NCI-H345 (cell line): ENCODE data around the gene PCGF3.
"Not testable (repeated sequence)": the region's sequence is repeated elsewhere in the genome, so short reads cannot be mapped to it uniquely, and the experiment has no call there.

ENCODE experiments used
- DNase-seq: peaks from one replicate; lab custom pipeline; 2025; lab: John Stamatoyannopoulos, UW

PCGF3 gene

DNA sequence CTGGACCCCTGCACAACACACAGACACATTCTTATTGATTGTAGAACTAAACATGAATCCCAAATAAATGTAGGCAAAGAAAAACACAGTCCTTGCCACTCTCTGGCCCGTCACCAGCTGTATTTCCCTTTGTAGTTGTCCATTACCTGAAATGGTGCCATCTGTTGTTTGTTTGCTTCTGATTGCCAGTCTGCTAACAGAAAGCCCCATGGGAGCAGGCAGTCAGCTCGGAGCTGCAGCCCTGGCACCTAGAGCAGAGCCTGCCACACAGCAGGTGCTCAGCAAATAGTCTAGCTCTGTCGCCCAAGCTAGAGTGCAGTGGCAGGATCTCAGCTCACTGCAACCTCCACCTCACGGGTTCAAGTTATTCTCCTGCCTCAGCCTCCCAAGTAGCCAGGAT lies 91.4 kb downstream of the PCGF3 start:
- peak; percentile 91 for DNase-seq

DNA sequence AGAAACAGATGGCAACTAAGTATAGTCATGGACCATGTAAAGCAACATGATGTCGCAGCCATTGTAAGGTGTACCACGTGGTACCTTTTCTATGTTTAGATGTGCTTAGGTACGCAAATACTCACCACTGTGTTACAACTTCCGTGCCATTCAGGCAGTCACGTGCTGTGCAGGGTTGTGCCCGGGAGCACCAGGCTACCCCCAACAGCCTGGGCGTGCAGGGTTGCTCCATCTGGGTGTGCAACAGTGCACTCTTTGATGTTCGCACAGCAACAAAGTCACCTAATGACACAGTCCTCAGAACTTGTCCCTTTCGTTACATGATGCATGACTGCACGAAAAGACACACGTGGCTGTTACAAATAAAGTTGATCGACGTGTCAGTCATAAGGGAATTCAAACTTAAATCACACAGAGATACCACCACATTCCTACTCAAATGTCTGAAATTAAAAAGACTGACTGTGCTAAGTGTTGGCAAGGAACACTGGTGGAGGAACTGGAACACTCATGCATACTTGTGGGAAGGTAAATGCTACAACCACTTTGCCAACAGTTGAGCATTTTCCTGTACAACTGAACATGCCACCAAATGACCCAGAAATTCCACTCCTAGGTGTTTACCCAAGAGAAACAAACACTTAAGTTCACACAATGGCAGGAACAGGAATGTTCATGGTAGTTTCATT lies 95.9 kb downstream of the PCGF3 start:
- peak; percentile 28 for DNase-seq

DNA sequence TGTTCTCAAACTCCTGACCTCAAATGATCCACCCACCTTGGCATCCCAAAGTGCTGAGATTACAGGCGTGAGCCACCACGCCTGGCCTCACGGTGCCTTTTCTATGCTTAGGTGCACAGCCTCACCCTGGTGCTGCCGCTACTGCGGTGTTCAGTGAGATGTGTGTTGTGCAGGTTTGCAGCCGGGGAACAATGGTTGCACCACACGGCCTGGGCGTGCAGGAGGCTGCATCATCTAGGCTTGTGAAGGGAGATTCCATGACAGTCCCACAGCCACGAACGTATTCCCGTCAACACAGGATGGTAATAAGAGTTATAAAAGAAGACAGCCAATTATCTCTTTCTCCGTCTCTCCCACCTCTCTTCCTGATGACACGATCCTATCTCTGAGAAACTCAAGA lies 98.3 kb downstream of the PCGF3 start:
- DNase-seq: no peak

DNA sequence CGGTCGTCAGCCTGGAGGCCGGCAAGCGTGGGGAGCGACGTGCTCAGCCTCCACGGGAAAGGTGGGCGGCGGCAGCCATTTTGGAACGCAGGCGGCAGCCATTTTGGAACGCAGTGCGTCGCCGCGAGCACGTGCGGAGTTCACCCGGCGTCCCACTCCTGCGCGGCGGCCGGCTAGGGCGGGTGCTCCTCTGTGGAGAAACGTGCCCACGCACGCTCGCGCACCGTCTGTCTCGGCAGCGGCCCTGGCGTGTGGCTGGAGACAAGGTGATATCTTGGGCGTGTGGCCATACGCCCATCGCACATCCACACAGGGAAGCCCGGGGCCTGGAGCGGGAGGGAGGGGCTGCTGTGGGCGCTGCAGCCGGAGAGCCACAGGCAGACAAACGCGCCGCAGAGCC lies 99.2 kb downstream of the PCGF3 start:
- no peak for DNase-seq

DNA sequence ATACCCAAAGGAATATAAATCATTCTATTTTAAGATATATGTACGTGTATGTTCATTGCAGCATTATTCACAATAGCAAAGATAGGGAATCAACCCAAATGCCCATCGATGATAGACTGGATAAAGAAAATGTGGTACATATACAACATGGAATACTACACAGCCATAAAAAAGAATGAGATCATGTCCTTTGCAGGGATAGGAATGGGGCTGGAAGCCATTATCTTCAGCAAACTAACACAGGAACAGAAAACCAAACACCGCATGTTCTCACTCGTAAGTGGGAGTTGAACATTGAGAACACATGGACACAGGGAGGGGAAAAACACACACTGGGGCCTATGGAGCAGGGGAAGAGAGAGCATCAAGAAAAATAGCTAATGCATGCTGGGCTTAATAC lies 101.3 kb downstream of the PCGF3 start:
- not testable (repeated sequence) for DNase-seq

DNA sequence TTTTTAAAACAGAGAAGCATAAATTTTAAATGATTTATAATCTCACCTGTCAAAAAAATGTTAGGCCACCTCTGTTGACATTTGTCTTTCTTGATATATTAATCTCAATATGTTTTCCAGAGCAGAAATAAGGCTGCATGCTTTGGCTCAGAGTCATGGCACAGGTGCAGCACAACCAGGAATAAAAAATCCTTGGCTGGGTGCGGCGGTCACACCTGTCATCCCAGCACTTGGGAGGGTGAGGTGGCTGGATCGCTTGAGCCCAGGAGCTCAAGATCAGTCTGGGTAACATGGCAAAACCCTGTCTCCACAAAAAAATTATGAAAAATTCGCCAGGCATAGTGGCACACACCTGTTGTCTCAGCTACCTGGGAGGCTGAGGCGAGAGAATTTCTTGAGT lies 102.2 kb downstream of the PCGF3 start:
- no peak for DNase-seq

DNA sequence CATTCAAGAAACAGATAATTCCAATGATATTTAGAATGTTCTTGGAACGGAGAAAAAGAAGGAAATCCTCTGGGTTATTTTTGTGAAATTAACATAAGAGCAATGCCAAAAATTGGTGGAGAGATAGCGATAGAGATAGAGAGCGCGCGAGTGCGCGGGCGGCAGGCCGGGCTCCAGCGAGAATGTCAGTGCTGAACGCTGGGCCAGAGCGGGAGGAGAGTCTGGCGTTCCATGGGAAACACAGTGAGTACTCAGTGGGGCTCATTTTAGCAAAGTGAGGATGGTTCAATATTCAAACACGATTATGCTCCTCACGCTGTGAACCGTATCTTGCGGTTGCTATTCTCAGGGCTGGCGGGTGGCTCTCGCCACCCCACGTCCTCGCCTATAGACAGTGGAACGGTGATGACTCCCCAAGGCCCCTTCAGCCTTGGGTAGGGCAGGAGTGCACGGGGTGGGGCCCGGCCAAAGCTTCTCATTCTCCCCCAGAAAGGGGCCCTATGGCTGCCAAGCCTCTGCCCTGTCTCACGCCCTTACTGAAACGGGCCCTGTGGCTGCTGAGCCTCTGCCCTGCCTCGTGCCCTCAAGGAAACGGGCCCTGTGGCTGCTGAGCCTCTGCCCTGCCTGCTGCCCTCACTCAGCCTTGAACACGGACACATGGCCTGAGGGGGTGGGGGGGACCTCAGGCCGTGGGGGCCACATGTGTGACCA lies 103.4 kb downstream of the PCGF3 start:
- no peak for DNase-seq

DNA sequence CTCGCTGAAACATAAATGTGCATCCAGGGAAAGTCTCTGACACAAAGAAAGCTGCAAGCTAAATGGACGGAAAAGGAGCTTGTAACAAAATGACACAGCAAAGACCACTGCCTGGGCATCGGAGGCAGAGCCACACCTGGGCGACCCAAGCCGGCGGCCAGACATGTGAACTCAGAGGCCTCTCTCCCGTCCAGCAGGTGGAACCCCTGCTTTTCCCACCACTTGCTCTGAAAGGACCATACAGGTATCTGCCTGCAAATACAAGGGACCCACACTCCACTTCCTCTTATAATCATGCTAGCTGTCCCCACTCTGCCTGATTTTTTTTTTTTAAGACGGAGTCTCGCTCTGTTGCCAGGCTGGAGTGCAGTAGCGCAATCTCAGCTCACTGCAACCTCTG lies 108.3 kb downstream of the PCGF3 start:
- DNase-seq: no peak

DNA sequence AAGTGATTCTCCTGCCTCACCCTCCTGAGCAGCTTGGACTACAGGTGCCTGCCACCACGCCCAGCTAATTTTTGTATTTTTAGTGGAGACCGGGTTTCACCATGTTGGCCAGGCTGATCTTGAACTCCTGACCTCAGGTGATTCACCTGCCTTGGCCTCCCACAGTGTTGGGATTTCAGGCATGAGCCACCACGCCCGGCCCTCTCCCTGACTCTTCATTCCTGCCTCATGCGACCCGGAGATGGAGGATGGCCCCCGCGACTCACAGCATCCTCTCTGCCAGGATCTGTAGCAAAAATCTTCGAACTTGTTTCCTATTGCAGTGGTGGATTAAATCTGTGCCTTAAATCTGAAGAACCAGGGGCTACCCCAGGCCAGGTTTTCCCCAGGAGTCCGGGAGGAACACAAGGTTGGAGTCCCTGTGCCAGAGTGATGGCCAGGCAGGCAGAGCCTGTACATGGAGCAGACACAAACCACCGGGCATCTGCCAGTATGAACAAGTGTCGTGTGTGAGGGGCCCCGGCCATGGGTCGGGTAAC lies 108.7 kb downstream of the PCGF3 start:
- no peak for DNase-seq

DNA sequence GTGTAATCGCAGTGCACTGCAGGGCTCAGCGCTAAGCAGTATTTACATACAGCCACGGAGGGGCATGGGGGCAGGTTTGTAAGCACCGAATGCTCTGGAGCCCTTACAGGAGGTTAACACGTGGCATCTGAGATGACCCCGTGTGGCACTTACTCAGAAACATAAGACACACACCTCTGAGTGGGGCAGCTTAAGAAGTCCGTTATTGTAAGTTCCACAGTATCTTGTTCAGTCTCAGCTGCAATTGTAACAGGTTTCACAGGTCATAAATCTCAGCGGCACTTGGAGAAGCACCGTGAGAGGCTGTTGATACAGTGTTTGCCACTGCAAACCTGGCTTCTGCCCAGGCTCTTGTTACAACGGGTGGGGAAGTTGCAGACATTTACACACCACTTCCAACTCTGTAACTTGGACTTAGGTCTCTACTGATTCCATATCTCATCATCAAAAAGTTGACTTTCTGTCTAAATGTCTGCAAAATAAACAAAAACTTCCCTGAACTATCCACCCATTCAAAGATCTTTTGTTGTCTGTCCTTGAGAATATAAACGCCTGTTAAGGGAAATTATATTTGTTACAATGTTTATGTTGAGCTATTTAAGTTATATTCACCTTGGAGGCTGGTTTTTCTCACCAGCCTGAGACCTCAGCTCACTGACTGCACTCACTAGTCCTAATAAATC lies 110.0 kb downstream of the PCGF3 start:
- no peak for DNase-seq

DNA sequence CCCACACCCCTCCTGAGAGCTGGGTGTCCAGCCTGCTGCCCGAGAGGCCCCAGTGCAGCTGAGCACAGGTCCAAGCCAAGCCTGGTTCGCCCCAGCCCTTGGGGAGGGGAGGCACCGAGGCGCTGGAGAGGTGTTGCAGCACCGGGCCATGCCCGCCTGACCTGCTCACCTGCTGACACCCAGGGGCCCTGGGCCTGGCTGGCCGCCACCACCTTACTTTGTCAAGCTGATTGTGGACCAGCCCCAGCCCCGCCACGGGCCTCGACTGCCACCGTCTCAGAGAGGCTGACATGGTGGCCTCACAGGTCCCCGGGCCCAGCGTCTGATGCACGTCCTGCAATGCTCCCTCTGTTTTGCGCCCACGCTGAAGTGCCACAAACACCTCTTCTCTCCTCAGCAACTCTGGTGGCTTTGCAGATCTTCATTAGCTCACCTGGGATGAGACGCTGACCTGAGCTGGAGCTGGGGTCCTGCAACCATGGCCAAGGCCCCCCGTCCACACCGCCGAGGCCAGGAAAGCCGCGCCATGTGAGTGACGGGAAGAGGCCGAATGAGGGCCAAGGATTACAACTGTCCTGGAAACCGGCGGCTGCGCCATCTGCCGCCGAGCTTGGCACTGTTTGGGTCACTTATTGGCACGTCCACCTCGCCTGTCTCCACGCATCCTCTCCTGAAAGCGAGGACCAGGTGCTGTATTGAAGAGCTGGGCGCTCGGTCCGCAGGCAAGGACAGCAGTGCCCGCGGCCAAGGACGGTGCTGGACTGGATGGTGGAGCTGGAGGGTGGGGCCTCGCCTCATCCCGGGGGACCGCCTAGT lies 112.7 kb downstream of the PCGF3 start:
- DNase-seq: no peak

DNA sequence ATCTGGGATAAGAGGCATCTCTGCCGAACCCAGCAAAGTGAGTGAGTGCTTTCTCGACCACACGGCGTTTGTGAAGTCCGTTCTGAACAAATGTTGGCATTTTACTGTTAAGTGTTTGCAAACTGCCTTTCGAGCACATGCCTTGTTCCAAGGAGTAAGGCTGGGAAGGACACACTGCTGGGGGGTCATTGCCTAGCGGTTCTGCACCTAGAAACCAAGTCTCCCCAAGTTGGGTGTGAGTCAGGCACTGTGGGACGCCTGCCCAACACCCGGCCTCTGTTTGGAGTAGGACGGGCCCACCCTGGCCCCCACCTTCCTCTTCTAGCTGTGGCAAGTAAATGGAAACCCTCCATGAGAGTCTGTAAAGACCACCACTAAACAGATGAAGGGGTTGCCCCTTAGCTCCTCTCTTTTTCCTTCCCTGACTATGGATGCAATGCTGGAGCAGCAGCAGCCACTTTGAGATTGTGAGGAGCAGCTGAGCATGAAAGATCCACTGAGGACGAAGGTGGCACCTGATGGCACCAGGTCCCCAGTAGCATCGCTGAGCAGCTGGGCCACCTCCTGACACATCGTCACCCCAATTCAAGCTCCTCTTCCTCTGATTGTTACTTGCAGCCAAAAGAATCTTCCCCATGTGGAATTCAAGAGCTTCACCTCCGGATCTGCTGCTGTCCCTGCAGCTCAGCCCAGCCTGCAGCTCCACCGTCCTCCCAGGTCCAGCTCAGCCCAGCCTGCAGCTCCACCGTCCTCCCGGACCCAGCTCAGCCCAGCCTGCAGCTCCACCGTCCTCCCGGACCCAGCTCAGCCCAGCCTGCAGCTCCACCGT lies 114.0 kb downstream of the PCGF3 start:
- no peak for DNase-seq
